Measurements from ENCODE around the gene RNF222. TPM values are rescaled to one million over a fixed set of nuclear protein-coding genes. Genes with fewer than 3 reads are reported as not detected.
"Not testable (repeated sequence)": the region's sequence is repeated elsewhere in the genome, so short reads cannot be mapped to it uniquely, and the experiment has no call there.

RNF222 gene
- total and polyA plus RNA-seq, 2 of the 4 experiments (the other 2 are of a cell fraction): not detected

DNA sequence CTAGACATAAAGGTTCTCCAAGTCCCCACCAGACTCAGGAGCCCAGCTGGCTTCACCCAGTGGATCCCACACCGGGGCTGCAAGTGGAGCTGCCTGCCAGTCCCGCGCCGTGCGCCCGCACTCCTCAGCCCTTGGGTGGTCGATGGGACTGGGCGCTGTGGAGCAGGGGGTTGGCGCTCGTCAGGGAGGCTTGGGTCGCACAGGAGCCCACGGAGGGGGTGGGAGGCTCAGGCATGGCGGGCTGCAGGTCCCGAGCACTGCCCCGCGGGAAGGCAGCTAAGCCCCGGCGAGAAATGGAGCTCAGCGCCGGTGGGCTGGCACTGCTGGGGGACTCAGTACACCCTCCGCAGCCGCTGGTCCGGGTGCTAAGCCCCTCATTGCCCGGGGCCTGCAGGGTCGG lies 50.6 kb downstream of the RNF222 start:
- H4K20me1 ChIP-seq (ENCODE audit: insufficient read depth, low read length); CTCF ChIA-PET; H2AFZ ChIP-seq (replicated peaks; ENCODE audit: low read length, poor library complexity); H2BK5ac ChIP-seq (ENCODE audit: low read depth, low read length, poor library complexity, severe bottlenecking); H3K9ac ChIP-seq (ENCODE audit: low read depth, low read length); H3K18ac ChIP-seq (ENCODE audit: low read depth, low read length); H3K23ac ChIP-seq (ENCODE audit: low read depth, low read length); BruUV-seq (replicated peaks); H3K4me2 ChIP-seq (ENCODE audit: low read depth, low read length); dilution Hi-C loops (cut with HindIII; ENCODE audit: low sequenced_read_pairs, unreplicated experiment); H3K4me1 ChIP-seq (ENCODE audit: control insufficient read depth, insufficient read depth, low read length); H3K9me3 ChIP-seq (ENCODE audit: control insufficient read depth, insufficient read depth, low read length); H3K36me3 ChIP-seq (ENCODE audit: control insufficient read depth, insufficient read depth, low read length); H3K9me1 ChIP-seq (ENCODE audit: insufficient read depth, low read length); H4K5ac ChIP-seq (ENCODE audit: low read depth, low read length); H4K8ac ChIP-seq (ENCODE audit: low read depth in 2 of 2, low read length in 2 of 2); H3K14ac ChIP-seq (replicated peaks; ENCODE audit: low read depth, low read length); H3K4me3 ChIP-seq (ENCODE audit: insufficient read depth, low read depth, low read length); H2AK9ac ChIP-seq (replicated peaks; ENCODE audit: low read depth, low read length, poor library complexity); H3K56ac ChIP-seq (ENCODE audit: extremely low read depth, insufficient read depth, low read length); H4K91ac ChIP-seq (ENCODE audit: insufficient read depth, low read depth, low read length); H3K79me1 ChIP-seq (ENCODE audit: low read depth in 1 of 2, low read length in 2 of 2); intact Hi-C loops (cut with micrococcal nuclease); H2BK20ac ChIP-seq (ENCODE audit: low read depth, low read length); H2AK5ac ChIP-seq (ENCODE audit: low read depth, low read length); in situ Hi-C loops (cut with MboI; ENCODE audit: low sequenced_read_pairs); H2BK120ac ChIP-seq (ENCODE audit: low read depth, low read length); POLR2A ChIA-PET (ENCODE audit: unreplicated experiment); H3K4ac ChIP-seq (ENCODE audit: low read depth, low read length); ATAC-seq (ENCODE audit: low read depth); DNase-seq; H3K27ac ChIP-seq (ENCODE audit: insufficient read depth, low read length); H2BK15ac ChIP-seq (ENCODE audit: low read depth, low read length): not testable (repeated sequence)
- WGBS, 2 experiments (ENCODE audit: extremely low coverage in 2 of 2, insufficient read length in 1 of 2): no CpG with 5 or more reads among the region's 25 CpGs
- peaks cover 20% of the 10 kb centered on the region for H3K27me3 ChIP-seq (ENCODE audit: control insufficient read depth, insufficient read depth, low read length)

Data from IMR-90 (cell line).